CD4-positive, alpha-beta memory T cell (primary cell): ENCODE results near the gene ZNF652. TPM values are rescaled to one million over a fixed set of nuclear protein-coding genes. Genes with fewer than 3 reads are reported as not detected.
"Not testable (repeated sequence)": the region's sequence is repeated elsewhere in the genome, so short reads cannot be mapped to it uniquely, and the experiment has no call there.

Experiments
- CTCF ChIA-PET: fragments of 350-600 bp; sonication (Branson Sonifier 250); formaldehyde crosslinking; loops from one replicate; lab custom pipeline; 2021; ENCODE audit warnings: inconsistent platforms; ENCODE audit not compliant: partially characterized antibody; lab: Charles Lee
- POLR2A ChIA-PET: fragments of 350-600 bp; sonication (Branson Sonifier 250); formaldehyde crosslinking; loops from one replicate; lab custom pipeline; 2021; ENCODE audit not compliant: partially characterized antibody; lab: Charles Lee
- DNase-seq, 5 donors: peaks; one replicate each; pipeline versions ENCODE4 v3.0.0 to v3.0.0-alpha.2; 2020 to 2022; ENCODE audit warnings: mixed read lengths in 1 of 5
- H3K27ac ChIP-seq: one replicate; pipeline ENCODE4 v1.7.0; 2013; ENCODE audit warnings: low read depth, low read length
- H3K27me3 ChIP-seq: 2 replicates; pipeline ENCODE4 v1.7.0; 2013; ENCODE audit warnings: mild to moderate bottlenecking, low read length, moderate library complexity; ENCODE audit not compliant: insufficient read depth
- H3K36me3 ChIP-seq: 2 replicates; pipeline ENCODE4 v1.7.0; 2013; ENCODE audit warnings: mild to moderate bottlenecking, low read length, moderate library complexity; ENCODE audit not compliant: insufficient read depth
- H3K4me1 ChIP-seq: 2 replicates; pipeline ENCODE4 v1.7.0; 2013; ENCODE audit warnings: mild to moderate bottlenecking, low read length, moderate library complexity; ENCODE audit not compliant: insufficient read depth
- H3K4me3 ChIP-seq, 2 donors: one replicate each; pipeline ENCODE4 v1.7.0; 2013; ENCODE audit warnings: low read length in 2 of 2, mild to moderate bottlenecking in 1 of 2
- H3K9me3 ChIP-seq, 2 donors: one replicate each; pipeline ENCODE4 v1.7.0; 2013; ENCODE audit warnings: low read length in 2 of 2, control low read depth in 1 of 2; ENCODE audit not compliant: control insufficient read depth in 1 of 2
- H3K27ac Mint-ChIP-seq, 7 donors: one replicate each; pipeline ENCODE4 v1.8.0; 2020 to 2021; ENCODE audit warnings: mixed read lengths in 7 of 7, mild to moderate bottlenecking in 6 of 7, inconsistent platforms in 3 of 7, moderate library complexity in 3 of 7
- H3K27me3 Mint-ChIP-seq, 2 donors: one replicate each; pipeline ENCODE4 v1.8.0; 2020 to 2021; ENCODE audit warnings: mixed read lengths in 2 of 2
- H3K36me3 Mint-ChIP-seq, 2 donors: one replicate each; pipeline ENCODE4 v1.8.0; 2020 to 2021; ENCODE audit warnings: mixed read lengths in 2 of 2, inconsistent platforms in 1 of 2, mild to moderate bottlenecking in 1 of 2
- H3K4me1 Mint-ChIP-seq, 4 donors: one replicate each; pipeline ENCODE4 v1.8.0; 2020 to 2021; ENCODE audit warnings: mixed read lengths in 4 of 4, mild to moderate bottlenecking in 1 of 4
- H3K4me3 Mint-ChIP-seq, 8 donors: one replicate each; pipeline ENCODE4 v1.8.0; 2020 to 2021; ENCODE audit warnings: mixed read lengths in 8 of 8, mild to moderate bottlenecking in 7 of 8, moderate library complexity in 6 of 8, inconsistent platforms in 3 of 8
- H3K9me3 Mint-ChIP-seq, 8 donors: one replicate each; pipeline ENCODE4 v1.8.0; 2020 to 2021; ENCODE audit warnings: mixed read lengths in 8 of 8, mild to moderate bottlenecking in 5 of 8, inconsistent platforms in 3 of 8, moderate library complexity in 1 of 8
- intact Hi-C: fragments of 100-400 bp; cut with micrococcal nuclease; formaldehyde crosslinking; loops from one replicate; pipeline ENCODE4 v1.15.1; 2023
- polyA plus RNA-seq, 2 donors: library from polyadenylated mRNA; unstranded; fragments of 300-500 nt; fragmentation: Illumina TruSeq; gene quantifications; one replicate each; pipeline ENCODE4 v1.2.3, GENCODE V29; 2021
- total RNA-seq, 2 experiments: library from RNA; stranded (reverse); gene quantifications; one replicate each; pipeline ENCODE4 v1.2.3, GENCODE V29; 2021

ZNF652 gene
- total and polyA plus RNA-seq, 4 experiments from 2014 or later, result 13.1 to 68.6 (median 46.3) TPM

- no peak overlapping the region for H3K4me3 Mint-ChIP-seq
- POLR2A ChIA-PET, result no interaction called here
Measured at GRCh38 chr17:49291929-49292328, 70.1 kb downstream of the ZNF652 start.

GRCh38 chr17:49290690-49291359 is 71.2 kb downstream of the ZNF652 start:
- peak in 2 of 5 donors; percentile 4 to 12 for DNase-seq
- intact Hi-C loops, result loop anchor here (1.0 kb wide), 1 partner anchor 111 kb away; no protein-coding TSS in a partner anchor
- Mint-ChIP-seq H3K9me3 (peaks cover 0 to 1% (median 0%) of the 10 kb centered on the region in 8 donors), H3K27me3 (no peaks in the 10 kb centered on the region), H3K27ac (peak overlapping the region in 1 of 7 donors; percentile 59), H3K4me3 (no peak overlapping the region), H3K36me3 (peaks cover 0 to 25% of the 10 kb centered on the region in 2 donors), H3K4me1 (peaks cover 0 to 4% (median 3%) of the 10 kb centered on the region in 4 donors)
- H3K36me3 ChIP-seq, result no peaks in the 10 kb centered on the region
- H3K27ac ChIP-seq, result no peak overlapping the region
- ChIA-PET CTCF (interaction anchor here (1.0 to 2.6 kb wide), 8 partner anchors 10 to 122 kb away, joined by 3 to 22 read pairs (median 4); no protein-coding TSS in a partner anchor), POLR2A (interaction anchor here (0.8 kb wide), 1 partner anchor 14 kb away, joined by 3 read pairs; no protein-coding TSS in a partner anchor)
- H3K4me1 ChIP-seq, result no peaks in the 10 kb centered on the region
- no peaks in the 10 kb centered on the region for H3K27me3 ChIP-seq
- H3K9me3 ChIP-seq, result no peaks in the 10 kb centered on the region
- no peak overlapping the region for H3K4me3 ChIP-seq

More at GRCh38 chr17:49291929-49292328, 70.1 kb downstream of the ZNF652 start:
- H3K27ac Mint-ChIP-seq, result peak overlapping the region in 3 of 7 donors; percentile 22 to 37 (median 29)
- intact Hi-C loops, result no loop called here
- Histone ChIP-seq H3K9me3 (no peaks in the 10 kb centered on the region), H3K27ac (no peak overlapping the region), H3K4me3 (no peak overlapping the region), H3K27me3 (no peaks in the 10 kb centered on the region), H3K4me1 (no peaks in the 10 kb centered on the region), H3K36me3 (no peaks in the 10 kb centered on the region)
- H3K27me3 Mint-ChIP-seq, result no peaks in the 10 kb centered on the region
- H3K36me3 Mint-ChIP-seq, result peaks cover 0 to 30% of the 10 kb centered on the region in 2 donors
- CTCF ChIA-PET, result interaction anchor here (1.4 to 2.6 kb wide), 6 partner anchors 65 to 121 kb away, joined by 3 to 9 read pairs (median 5); no protein-coding TSS in a partner anchor
- DNase-seq, result no peak
- H3K9me3 Mint-ChIP-seq, result peaks cover 0 to 1% (median 0%) of the 10 kb centered on the region in 8 donors
- H3K4me1 Mint-ChIP-seq, result peaks cover 0 to 4% (median 3%) of the 10 kb centered on the region in 4 donors

GRCh38 chr17:49288388-49288787 is 73.7 kb downstream of the ZNF652 start:
- H3K9me3 ChIP-seq, result no peaks in the 10 kb centered on the region
- H3K4me3 ChIP-seq, result no peak overlapping the region
- CTCF ChIA-PET, result interaction anchor here (1.3 to 1.4 kb wide), 2 partner anchors 8 to 109 kb away, joined by 3 to 4 read pairs; no protein-coding TSS in a partner anchor
- H3K36me3 ChIP-seq, result no peaks in the 10 kb centered on the region
- no peak for DNase-seq
- H3K36me3 Mint-ChIP-seq, result peaks cover 0 to 22% of the 10 kb centered on the region in 2 donors
- peak overlapping the region in 1 of 7 donors; percentile 47 for H3K27ac Mint-ChIP-seq
- H3K4me1 ChIP-seq, result no peaks in the 10 kb centered on the region
- no peaks in the 10 kb centered on the region for H3K27me3 ChIP-seq
- H3K27me3 Mint-ChIP-seq, result no peaks in the 10 kb centered on the region
- peaks cover 0 to 1% (median 0%) of the 10 kb centered on the region in 8 donors for H3K9me3 Mint-ChIP-seq
- no peak overlapping the region for H3K27ac ChIP-seq
- intact Hi-C loops, result no loop called here
- POLR2A ChIA-PET, result no interaction called here
- H3K4me3 Mint-ChIP-seq, result no peak overlapping the region
- H3K4me1 Mint-ChIP-seq, result peaks cover 0 to 3% (median under 1%) of the 10 kb centered on the region in 4 donors

DNA sequence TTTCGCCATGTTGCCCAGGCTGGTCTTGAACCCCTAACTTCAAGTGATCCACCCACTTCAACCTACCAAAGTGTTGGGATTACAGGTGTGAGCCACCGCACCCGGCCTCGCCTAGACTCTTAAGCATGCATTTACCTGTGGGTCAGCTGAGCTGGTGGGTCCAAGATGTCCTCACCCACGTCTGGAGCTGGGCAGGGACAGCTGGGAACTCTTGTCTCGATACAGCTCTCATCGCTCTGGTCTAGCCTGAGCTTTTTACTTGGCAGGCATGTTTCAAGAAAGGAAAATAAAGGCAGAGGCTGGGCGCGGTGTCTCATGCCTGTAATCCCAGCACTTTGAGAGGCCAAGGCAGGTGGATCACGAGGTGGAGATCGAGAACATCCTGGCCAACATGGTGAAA is 74.6 kb downstream of the ZNF652 start:
- Histone ChIP-seq H3K27ac (no peak overlapping the region), H3K4me1 (no peaks in the 10 kb centered on the region), H3K4me3 (no peak overlapping the region), H3K9me3 (no peaks in the 10 kb centered on the region), H3K27me3 (no peaks in the 10 kb centered on the region), H3K36me3 (no peaks in the 10 kb centered on the region)
- H3K27ac Mint-ChIP-seq, result no peak overlapping the region
- H3K36me3 Mint-ChIP-seq, result peaks cover 0 to 16% of the 10 kb centered on the region in 2 donors
- DNase-seq, result no peak
- peak overlapping the region in 1 of 8 donors; percentile 31 for H3K4me3 Mint-ChIP-seq
- H3K27me3 Mint-ChIP-seq, result no peaks in the 10 kb centered on the region
- intact Hi-C loops, result no loop called here
- H3K4me1 Mint-ChIP-seq, result peaks cover 0 to 3% (median under 1%) of the 10 kb centered on the region in 4 donors
- H3K9me3 Mint-ChIP-seq, result peaks cover 0 to 1% (median 0%) of the 10 kb centered on the region in 8 donors
- POLR2A ChIA-PET, result no interaction called here
- CTCF ChIA-PET, result interaction anchor here (1.4 kb wide), 1 partner anchor 9 kb away, joined by 4 read pairs; no protein-coding TSS in a partner anchor

GRCh38 chr17:49286261-49286973 is 75.6 kb downstream of the ZNF652 start:
- H3K9me3 ChIP-seq, H3K4me1 Mint-ChIP-seq, H3K27ac ChIP-seq, H3K9me3 Mint-ChIP-seq, H3K36me3 ChIP-seq, POLR2A ChIA-PET, intact Hi-C loops, H3K4me3 ChIP-seq, H3K4me3 Mint-ChIP-seq, H3K27me3 ChIP-seq, DNase-seq, H3K4me1 ChIP-seq, H3K27me3 Mint-ChIP-seq, CTCF ChIA-PET: not testable (repeated sequence)
- H3K27ac Mint-ChIP-seq, result peak overlapping the region in 1 of 7 donors; percentile 75
- H3K36me3 Mint-ChIP-seq, result peaks cover 0 to 11% of the 10 kb centered on the region in 2 donors

- Histone ChIP-seq H3K4me3 (no peak overlapping the region), H3K27me3 (no peaks in the 10 kb centered on the region), H3K36me3 (no peaks in the 10 kb centered on the region), H3K4me1 (no peaks in the 10 kb centered on the region), H3K27ac (no peak overlapping the region), H3K9me3 (no peaks in the 10 kb centered on the region)
- DNase-seq, result no peak
- peaks cover 0 to 2% of the 10 kb centered on the region in 2 donors for H3K27me3 Mint-ChIP-seq
- intact Hi-C loops, result no loop called here
- peak overlapping the region in 1 of 7 donors; percentile 19 for H3K27ac Mint-ChIP-seq
- H3K4me3 Mint-ChIP-seq, result no peak overlapping the region
- H3K36me3 Mint-ChIP-seq, result peaks cover 0 to 4% of the 10 kb centered on the region in 2 donors
- no peaks in the 10 kb centered on the region for H3K9me3 Mint-ChIP-seq
- ChIA-PET CTCF (no interaction called here), POLR2A (no interaction called here)
- H3K4me1 Mint-ChIP-seq, result peaks cover 0 to 2% (median under 1%) of the 10 kb centered on the region in 4 donors
Measured at GRCh38 chr17:49285716-49286115, 76.3 kb downstream of the ZNF652 start.

DNA sequence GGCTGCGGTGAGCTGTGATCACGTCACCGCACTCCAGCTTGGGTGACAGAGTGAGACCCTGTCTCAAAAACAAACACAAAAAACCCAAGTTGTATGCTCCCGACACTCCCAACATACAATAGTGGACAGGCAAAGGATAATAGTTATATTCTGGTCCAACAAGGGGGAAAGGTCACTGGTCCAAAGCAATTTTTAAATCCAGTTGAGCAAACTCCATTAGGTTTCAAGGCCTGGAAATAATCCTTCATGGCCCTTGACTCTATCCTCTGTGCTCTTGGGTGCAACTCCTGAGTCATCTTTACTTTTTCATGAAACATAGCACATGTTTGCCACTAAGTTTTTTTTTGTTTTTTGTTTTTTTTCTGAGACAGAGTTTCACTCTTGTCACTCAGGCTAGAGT is 81.1 kb downstream of the ZNF652 start:
- Histone ChIP-seq H3K27me3 (no peaks in the 10 kb centered on the region), H3K4me1 (no peaks in the 10 kb centered on the region), H3K9me3 (no peaks in the 10 kb centered on the region), H3K36me3 (no peaks in the 10 kb centered on the region), H3K4me3 (no peak overlapping the region), H3K27ac (no peak overlapping the region)
- no peak overlapping the region for H3K4me3 Mint-ChIP-seq
- ChIA-PET POLR2A (no interaction called here), CTCF (interaction anchor here (0.7 kb wide), 1 partner anchor 180 kb away, joined by 3 read pairs; no protein-coding TSS in a partner anchor)
- no peaks in the 10 kb centered on the region for H3K9me3 Mint-ChIP-seq
- H3K27ac Mint-ChIP-seq, result no peak overlapping the region
- H3K27me3 Mint-ChIP-seq, result peaks cover 0 to 2% of the 10 kb centered on the region in 2 donors
- no peak for DNase-seq
- intact Hi-C loops, result no loop called here
- no peaks in the 10 kb centered on the region for H3K4me1 Mint-ChIP-seq
- H3K36me3 Mint-ChIP-seq, result no peaks in the 10 kb centered on the region
